SK-N-MC (cell line): ENCODE results near the gene AMN.
A peak's percentile ranks its signal among the peaks of the same experiment; 100 is the strongest.

Experiments
- DNase-seq: peaks from one replicate; pipeline ENCODE4 v3.0.0-alpha.2; 2011; ENCODE audit warnings: low read depth, low spot score
- H3K27ac ChIP-seq: fragments of 200-600 bp; sonication (generic); 2 replicates; pipeline ENCODE4 v1.5.1; 2016; ENCODE audit warnings: mixed run types
- H3K36me3 ChIP-seq: fragments of 200-600 bp; sonication (generic); 2 replicates; pipeline ENCODE4 v1.6.1; 2017; ENCODE audit warnings: antibody characterized with exemption, low read length, mixed read lengths; ENCODE audit not compliant: insufficient read depth
- H3K4me3 ChIP-seq: fragments of 200-600 bp; sonication (generic); 2 replicates; pipeline ENCODE4 v1.5.1; 2016
- H3K9ac ChIP-seq: fragments of 200-600 bp; sonication (generic); 2 replicates; pipeline ENCODE4 v1.8.0; 2017; ENCODE audit warnings: mixed run types, mixed read lengths; ENCODE audit not compliant: insufficient read length
- H3K9me3 ChIP-seq: fragments of 200-600 bp; sonication (generic); 2 replicates; pipeline ENCODE4 v1.6.1; 2017; ENCODE audit warnings: low read depth, mild to moderate bottlenecking, antibody characterized with exemption, low read length, moderate library complexity, mixed read lengths
- EZH2 ChIP-seq: fragments of 200-600 bp; sonication (generic); IDR thresholded peaks from one replicate; pipeline ENCODE4 v1.6.1; 2017; ENCODE audit warnings: antibody characterized with exemption
- FOXP2 ChIP-seq: optimal IDR thresholded peaks from 2 replicates; pipeline ENCODE3; 2011; ENCODE audit warnings: mild to moderate bottlenecking, moderate library complexity; ENCODE audit not compliant: insufficient read depth; ENCODE audit errors: extremely low read length, control extremely low read depth
- POLR2AphosphoS5 ChIP-seq: IDR thresholded peaks from 2 replicates; pipeline ENCODE4 v1.6.1; 2012; ENCODE audit warnings: mild to moderate bottlenecking, low read depth, low read length, borderline replicate concordance

The AMN gene

DNA sequence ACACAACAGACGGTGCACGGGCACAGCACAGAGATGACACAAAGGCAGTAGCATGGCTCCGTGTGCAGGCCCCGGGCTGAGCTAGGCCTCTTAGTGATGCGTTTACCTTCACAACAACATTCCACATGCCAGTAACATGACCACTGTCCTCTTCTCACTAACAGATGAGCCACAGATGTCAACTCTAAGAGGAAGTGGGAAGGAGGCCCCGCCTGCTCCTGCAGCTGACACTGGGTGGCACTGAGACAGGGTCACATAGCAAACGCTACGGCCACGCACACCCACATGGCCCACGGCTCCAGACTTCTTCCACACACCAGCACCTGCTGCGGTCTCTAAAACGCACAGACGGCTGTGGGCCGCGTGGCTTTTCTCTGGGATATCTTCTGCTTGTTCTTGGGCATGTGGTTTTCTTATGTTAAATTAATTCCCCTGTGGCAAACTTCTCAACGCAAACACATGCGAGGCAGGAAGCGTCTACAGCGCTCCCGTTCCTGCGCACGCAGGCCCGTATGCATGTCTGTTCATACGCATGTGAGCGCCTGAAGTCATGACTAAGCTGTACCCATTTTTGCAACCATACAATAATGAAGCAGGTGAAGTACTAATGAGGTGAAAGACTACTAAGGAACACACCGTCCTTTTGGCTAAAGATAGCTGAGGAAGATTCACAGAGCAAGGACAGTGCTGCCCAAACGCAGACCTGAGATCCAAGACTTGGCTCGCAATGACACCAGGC, 26.8 kb downstream of the AMN start:
- Histone ChIP-seq H3K4me3 (no peak overlapping the region), H3K27ac (peak overlapping the region; percentile 54), H3K9ac (no peak overlapping the region), H3K36me3 (peaks cover 57% of the 10 kb centered on the region), H3K9me3 (no peaks in the 10 kb centered on the region)
- DNase-seq: no peak
- TF ChIP-seq FOXP2: no peak
- TF ChIP-seq EZH2: no peak
- no peak for TF ChIP-seq POLR2AphosphoS5

DNA sequence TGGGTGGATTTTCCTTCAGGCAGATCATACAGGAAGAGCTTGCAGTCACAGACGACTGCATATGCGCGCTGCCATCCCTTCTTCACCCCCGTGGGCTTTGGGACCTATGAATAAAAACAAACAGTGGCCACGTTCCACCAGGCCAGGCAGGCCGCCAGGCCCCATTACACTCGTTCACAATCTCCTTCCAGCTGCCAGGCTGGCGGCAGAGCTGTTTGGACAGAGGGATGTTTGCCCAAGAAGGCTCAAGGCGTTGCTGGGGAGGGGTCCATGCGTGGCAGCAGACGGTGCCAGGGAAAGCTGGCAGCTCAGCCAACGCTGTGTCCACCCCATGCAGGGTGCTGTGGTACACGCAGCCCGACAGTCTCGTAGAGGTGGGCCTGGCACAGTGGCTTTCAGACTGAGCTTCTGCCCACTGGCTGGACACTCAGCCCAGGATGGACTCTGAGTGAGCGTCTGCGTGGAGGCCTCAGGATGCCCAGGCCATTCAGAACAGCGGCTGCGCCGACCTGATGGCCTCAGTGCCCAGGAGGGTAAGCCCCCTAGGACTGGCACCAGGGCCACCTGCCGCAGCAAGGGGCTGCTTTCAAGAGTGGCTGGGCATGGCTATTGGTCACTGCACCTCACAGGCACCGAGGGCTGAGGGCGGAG, 27.5 kb downstream of the AMN start:
- no peak overlapping the region for H3K9ac ChIP-seq

DNA sequence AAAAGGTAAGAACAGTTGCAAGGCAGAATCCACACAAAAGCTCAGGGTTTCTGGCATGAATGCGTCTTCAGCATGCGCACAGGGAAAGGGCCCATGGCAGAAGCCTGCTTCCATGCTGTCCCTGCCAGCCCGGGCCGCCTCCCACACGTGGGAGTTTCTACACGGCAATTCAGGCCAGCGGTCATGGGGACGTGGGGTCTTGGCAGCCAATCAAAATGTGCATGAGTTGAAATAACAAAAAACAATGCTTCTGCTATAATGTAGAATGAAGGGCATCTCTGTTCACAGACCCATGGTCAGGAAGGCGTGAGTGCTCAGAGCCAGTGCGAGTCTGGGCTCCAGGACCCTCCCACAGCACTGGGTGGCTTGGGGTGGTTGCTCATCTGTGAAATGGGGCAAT, 28.6 kb downstream of the AMN start:
- H3K4me3 ChIP-seq: no peak overlapping the region
- TF ChIP-seq EZH2 (no peak), POLR2AphosphoS5 (no peak), FOXP2 (no peak)
- H3K27ac ChIP-seq: no peak overlapping the region
- H3K9me3 ChIP-seq: no peaks in the 10 kb centered on the region
- no peak for DNase-seq
- H3K9ac ChIP-seq: no peak overlapping the region
- H3K36me3 ChIP-seq: peaks cover 52% of the 10 kb centered on the region

More for the DNA sequence above, 27.5 kb downstream of the AMN start:
- no peaks in the 10 kb centered on the region for H3K9me3 ChIP-seq
- DNase-seq: no peak
- peak overlapping the region; percentile 54 for H3K27ac ChIP-seq
- no peak overlapping the region for H3K4me3 ChIP-seq
- TF ChIP-seq POLR2AphosphoS5 (no peak), FOXP2 (no peak), EZH2 (no peak)
- H3K36me3 ChIP-seq: peaks cover 59% of the 10 kb centered on the region

GRCh38 chr14:102951799-102952198, 29.3 kb downstream of the AMN start:
- H3K9me3 ChIP-seq: no peaks in the 10 kb centered on the region
- DNase-seq: no peak
- H3K9ac ChIP-seq: no peak overlapping the region
- H3K36me3 ChIP-seq: peaks cover 53% of the 10 kb centered on the region
- H3K4me3 ChIP-seq: no peak overlapping the region
- peak overlapping the region; percentile 76 for H3K27ac ChIP-seq
- no peak for TF ChIP-seq EZH2
- TF ChIP-seq POLR2AphosphoS5: no peak

DNA sequence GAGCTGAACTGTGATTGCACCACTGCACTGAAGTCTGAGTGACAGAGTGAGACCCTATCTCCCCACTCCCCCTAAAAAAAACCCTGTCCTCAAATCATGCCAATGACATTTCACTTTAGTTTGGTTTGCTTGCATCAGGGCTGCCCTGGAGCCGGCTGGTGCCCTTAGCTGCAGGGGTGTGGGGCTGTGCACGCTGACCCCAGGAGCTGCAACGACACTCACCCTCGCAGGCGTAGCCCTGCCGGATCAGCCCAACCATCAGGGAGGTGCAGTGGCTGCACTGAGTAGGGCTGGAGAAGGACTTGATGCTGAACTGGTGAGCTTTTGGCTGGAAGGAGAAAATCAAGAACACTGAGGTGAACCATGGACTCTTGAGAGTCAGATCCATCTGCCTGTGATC, 29.8 kb downstream of the AMN start:
- no peak overlapping the region for H3K4me3 ChIP-seq
- no peak overlapping the region for H3K9ac ChIP-seq
- H3K36me3 ChIP-seq: peaks cover 51% of the 10 kb centered on the region
- DNase-seq: no peak
- no peak for TF ChIP-seq FOXP2
- no peak for TF ChIP-seq POLR2AphosphoS5
- no peak for TF ChIP-seq EZH2
- H3K27ac ChIP-seq: peak overlapping the region; percentile 76
- no peaks in the 10 kb centered on the region for H3K9me3 ChIP-seq

- Histone ChIP-seq H3K36me3 (peaks cover 56% of the 10 kb centered on the region), H3K4me3 (no peak overlapping the region), H3K9me3 (no peaks in the 10 kb centered on the region), H3K27ac (no peak overlapping the region), H3K9ac (no peak overlapping the region)
- DNase-seq: no peak
- TF ChIP-seq EZH2 (no peak), POLR2AphosphoS5 (no peak), FOXP2 (no peak)
These were observed 30.6 kb downstream of the AMN start for GRCh38 chr14:102953100-102953499.

GRCh38 chr14:102954081-102954789, 31.8 kb downstream of the AMN start:
- TF ChIP-seq POLR2AphosphoS5 (no peak), EZH2 (no peak), FOXP2 (no peak)
- Histone ChIP-seq H3K36me3 (peaks cover 56% of the 10 kb centered on the region), H3K27ac (no peak overlapping the region), H3K9me3 (no peaks in the 10 kb centered on the region), H3K4me3 (no peak overlapping the region), H3K9ac (no peak overlapping the region)
- DNase-seq: no peak

DNA sequence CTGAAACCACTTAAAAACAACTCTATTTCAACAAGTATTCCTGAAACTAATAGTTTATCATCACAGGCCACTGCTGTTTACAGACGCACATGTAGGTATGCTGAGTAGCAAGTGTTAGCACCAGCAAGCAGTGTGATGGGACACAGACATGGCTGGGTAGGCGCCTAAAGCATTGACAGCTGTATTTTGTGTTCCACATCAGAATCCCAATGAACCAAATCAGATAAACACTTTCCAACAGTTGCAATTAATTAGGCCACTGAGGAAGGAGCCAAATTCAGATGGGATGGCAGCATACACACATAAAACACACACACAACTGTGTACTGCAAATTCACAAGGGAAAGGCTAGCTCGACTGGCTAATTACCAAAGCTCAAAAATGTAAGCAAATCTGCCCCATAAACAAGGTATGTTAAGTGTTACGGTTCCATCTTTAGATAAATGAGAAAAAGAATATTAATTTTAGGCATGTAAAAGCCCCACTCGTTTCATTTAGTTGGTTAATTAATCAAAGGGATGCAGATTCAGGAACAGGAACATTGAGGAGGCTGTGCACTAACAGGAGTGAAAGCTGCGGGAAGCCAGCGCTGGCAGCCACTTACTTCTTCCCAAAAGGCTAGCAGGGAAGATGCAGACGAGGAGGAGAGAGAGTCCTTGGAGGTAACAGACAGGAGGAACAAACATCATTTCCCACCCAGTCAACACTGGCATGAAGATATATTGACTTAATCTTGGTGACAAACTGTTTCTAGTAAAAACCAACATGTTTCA, 33.4 kb downstream of the AMN start:
- Histone ChIP-seq H3K27ac (peak overlapping the region; percentile 37), H3K36me3 (peaks cover 50% of the 10 kb centered on the region)

More for the DNA sequence above, 33.4 kb downstream of the AMN start:
- TF ChIP-seq EZH2 (no peak), FOXP2 (no peak), POLR2AphosphoS5 (no peak)
- no peak for DNase-seq
- Histone ChIP-seq H3K9ac (no peak overlapping the region), H3K4me3 (no peak overlapping the region), H3K9me3 (no peaks in the 10 kb centered on the region)
